AG09319 (cell line): ENCODE results near the gene HEBP2.

Experiments used
- DNase-seq: peaks from one replicate; pipeline ENCODE4 v3.0.0-alpha.2; 2010; ENCODE audit warnings: low read depth; ENCODE audit errors: extremely low read depth
- TF ChIP-seq, protein P1 (sequence below): IDR thresholded peaks from 2 replicates; pipeline ENCODE4 v1.5.1; 2011; ENCODE audit warnings: low read depth, mild to moderate bottlenecking, inconsistent platforms, low read length, moderate library complexity

Gene HEBP2

DNA sequence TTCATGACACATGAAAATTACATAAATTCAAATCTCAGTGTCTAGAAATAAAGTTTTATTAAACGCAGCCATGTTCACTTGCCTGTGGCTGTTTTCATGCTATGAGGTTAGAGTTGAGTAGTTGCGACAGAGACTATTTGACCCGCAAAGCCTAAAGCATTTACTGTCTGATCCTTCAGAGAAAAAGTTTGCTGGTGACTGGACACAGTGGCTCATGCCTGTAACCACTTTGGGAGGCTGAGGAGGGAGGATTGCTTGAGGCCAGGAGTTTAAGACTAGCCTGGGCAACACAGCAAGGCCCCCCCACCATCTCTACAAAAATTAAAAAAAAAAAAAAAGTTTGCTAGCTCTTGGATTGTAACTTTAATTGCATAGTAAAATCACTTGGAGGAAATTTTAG is 17.1 kb upstream of the HEBP2 start:
- TF ChIP-seq, protein P1, sequence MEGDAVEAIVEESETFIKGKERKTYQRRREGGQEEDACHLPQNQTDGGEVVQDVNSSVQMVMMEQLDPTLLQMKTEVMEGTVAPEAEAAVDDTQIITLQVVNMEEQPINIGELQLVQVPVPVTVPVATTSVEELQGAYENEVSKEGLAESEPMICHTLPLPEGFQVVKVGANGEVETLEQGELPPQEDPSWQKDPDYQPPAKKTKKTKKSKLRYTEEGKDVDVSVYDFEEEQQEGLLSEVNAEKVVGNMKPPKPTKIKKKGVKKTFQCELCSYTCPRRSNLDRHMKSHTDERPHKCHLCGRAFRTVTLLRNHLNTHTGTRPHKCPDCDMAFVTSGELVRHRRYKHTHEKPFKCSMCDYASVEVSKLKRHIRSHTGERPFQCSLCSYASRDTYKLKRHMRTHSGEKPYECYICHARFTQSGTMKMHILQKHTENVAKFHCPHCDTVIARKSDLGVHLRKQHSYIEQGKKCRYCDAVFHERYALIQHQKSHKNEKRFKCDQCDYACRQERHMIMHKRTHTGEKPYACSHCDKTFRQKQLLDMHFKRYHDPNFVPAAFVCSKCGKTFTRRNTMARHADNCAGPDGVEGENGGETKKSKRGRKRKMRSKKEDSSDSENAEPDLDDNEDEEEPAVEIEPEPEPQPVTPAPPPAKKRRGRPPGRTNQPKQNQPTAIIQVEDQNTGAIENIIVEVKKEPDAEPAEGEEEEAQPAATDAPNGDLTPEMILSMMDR, result no peak
- DNase-seq, result no peak

DNA sequence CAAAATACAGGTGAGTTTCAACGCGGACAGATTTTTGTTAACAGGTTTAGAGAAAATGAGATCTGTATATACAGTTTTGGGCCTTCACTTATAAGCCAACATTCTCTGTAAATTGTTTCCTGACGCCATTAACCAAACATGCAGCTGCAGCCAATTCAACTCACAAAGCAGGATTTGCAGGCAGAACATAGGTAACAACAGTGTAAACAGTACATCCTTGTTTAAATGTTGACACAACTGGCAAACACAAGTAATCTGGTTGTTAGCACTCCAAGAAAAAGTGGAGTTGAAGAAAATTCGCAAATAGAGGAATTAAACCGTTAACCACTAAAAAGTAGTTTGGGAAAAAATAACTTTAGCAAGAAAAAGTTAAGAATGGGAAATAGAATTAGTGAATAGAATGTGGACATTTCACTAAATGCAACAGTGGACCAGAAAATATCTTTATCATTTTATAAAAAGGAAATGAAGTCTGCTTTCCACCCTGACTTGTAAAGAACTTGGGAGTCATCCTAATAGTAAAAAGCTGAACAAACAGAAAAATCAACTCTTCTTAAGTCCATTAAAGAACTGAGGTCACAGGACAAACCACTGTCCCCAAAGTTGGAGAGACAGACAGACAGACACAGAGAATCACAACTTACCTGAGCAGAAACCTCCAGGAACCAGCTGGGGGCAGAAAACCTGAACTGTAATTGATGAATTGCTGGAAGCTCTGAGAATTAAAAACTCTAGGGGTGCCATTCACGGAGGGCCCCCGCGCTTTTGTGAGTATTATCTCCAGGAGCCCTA is 16.2 kb upstream of the HEBP2 start:
- TF ChIP-seq, protein P1, result no peak
- no peak for DNase-seq

- TF ChIP-seq, protein P1, result no peak
- no peak for DNase-seq
These were observed 14.5 kb upstream of the HEBP2 start for GRCh38 chr6:138389551-138389950.

GRCh38 chr6:138393871-138394783 is 9.9 kb upstream of the HEBP2 start:
- TF ChIP-seq, protein P1, result no peak
- no peak for DNase-seq

DNA sequence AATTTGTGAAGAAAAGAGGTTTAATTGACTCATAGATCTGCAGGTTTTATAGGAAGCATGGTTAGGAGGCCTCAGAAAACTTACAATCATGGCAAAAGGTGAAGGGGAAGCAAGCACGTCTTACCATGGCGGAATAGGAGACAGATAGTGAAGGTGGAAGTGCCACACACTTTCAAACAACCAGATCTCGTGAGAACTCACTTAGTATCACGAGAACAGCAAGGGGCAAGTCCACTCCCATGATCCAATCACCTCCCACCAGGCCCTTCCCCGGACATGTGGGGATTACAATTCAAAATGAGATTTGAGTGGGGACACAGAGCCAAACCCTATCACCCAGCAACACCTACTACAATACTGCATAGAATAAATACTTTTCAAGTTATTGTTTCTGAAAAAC is 7.3 kb upstream of the HEBP2 start:
- DNase-seq, result no peak
- TF ChIP-seq, protein P1, result no peak

DNA sequence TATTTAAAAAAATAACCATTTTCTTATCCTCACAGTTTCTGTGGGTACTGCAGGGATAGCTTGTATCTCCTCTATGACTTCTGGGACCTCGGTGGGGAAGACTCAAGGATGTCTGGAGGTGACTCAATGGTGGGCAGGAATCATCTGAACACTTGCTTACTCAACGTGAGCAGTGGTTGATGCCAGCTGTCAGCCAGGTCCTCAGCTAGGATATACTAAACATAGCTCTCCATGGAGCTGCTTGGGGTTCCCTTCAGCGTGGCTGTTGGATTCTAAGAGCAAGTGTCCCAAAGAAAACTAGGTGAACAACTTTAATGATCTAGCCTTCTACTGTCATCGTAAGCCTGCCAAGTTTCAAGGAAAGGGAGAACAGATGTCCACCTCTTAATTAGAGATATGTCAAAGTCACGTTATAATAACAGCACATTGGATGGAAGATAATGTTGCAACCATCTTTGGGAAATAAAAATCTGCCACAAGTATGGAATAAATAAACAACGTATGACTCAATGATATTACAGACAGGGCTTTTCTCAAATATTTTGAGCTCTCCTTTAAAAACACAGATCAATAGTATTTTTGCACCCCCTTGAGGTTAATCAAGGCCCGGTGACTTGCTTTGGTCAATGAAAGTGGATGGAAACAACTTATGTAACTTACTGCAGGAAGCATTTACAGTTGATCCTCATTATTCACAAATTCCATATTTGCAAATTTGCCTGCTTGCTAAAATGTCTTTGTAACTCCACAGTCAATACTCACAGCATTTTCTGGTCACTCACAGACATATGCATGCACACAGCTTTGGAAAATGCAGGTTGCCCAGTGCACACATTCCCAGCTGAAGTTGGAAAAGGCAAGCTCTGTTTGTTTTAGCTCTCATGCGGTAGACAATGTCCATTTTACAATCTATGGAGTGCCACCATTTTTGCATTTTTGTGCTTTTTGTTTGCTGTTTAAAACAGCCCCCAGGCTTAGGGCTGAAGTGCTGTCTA is 6.6 kb upstream of the HEBP2 start:
- no peak for DNase-seq

More for the DNA sequence above, 6.6 kb upstream of the HEBP2 start:
- TF ChIP-seq, protein P1, result peak; percentile 12
